K562 (cell line): ENCODE data around the gene TPSG1. TPM values are rescaled to one million over a fixed set of nuclear protein-coding genes. Genes with fewer than 3 reads are reported as not detected.
A peak's percentile ranks its signal among the peaks of the same experiment; 100 is the strongest.
"Not testable (repeated sequence)": the region's sequence is repeated elsewhere in the genome, so short reads cannot be mapped to it uniquely, and the experiment has no call there.

Source experiments
- ATAC-seq: fragments of 200-7000 bp; cut with Tn5 transposase; 3 replicates; pipeline ENCODE4 v1.9.1; 2020; ENCODE audit warnings: moderate library complexity
- BruUV-seq: library from RNA; stranded (reverse); fragments of 400-500 nt; replicated peaks from 2 replicates; lab custom pipeline; 2021; lab: Mats Ljungman, UMichigan
- CTCF ChIA-PET: fragments of 300-600 bp; formaldehyde crosslinking; extraction: SDS; loops from one replicate; lab custom pipeline; 2021; ENCODE audit warnings: low intra/inter-chr PET ratio; lab: Yijun Ruan, JAX
- POLR2A ChIA-PET: fragments of 300-600, 350-650 bp; sonication (Branson Sonifier 250); formaldehyde crosslinking; extraction: SDS; loops from one replicate; lab custom pipeline; 2021; ENCODE audit warnings: antibody characterized with exemption, inconsistent platforms; lab: Yijun Ruan, JAX
- DNase-seq, 4 experiments: peaks; one replicate each; pipeline versions ENCODE4 v3.0.0 to v3.0.0-alpha.2; 2011 to 2018; ENCODE audit warnings: low spot score in 3 of 4, mixed read lengths in 3 of 4; ENCODE audit errors: extremely low read depth in 1 of 4
- FAIRE-seq: peaks from 2 replicates; lab custom pipeline; 2011; peaks lifted over from hg19 to GRCh38; lab: Jason Lieb, UNC
- H2AFZ ChIP-seq: 2 replicates; pipeline ENCODE4 v1.6.0; 2011; ENCODE audit warnings: low read depth, low read length, control low read depth, inconsistent platforms
- H3K27ac ChIP-seq: fragments of 200-600 bp; 3 replicates; pipeline ENCODE4 v1.8.0; 2011; ENCODE audit warnings: low read depth, mild to moderate bottlenecking, control low read depth, inconsistent platforms, low read length, moderate library complexity, mixed read lengths; ENCODE audit errors: extremely low read depth
- H3K27me3 ChIP-seq, 2 experiments: fragments of 300-600 bp in 1 of 2; 2 replicates in 1 of 2; 3 replicates in 1 of 2; pipeline versions ENCODE4 v1.6.0 to v1.8.0; 2011; ENCODE audit warnings: inconsistent platforms in 2 of 2, low read length in 2 of 2, mild to moderate bottlenecking in 1 of 2, mixed read lengths in 1 of 2, moderate library complexity in 1 of 2; ENCODE audit not compliant: control insufficient read depth in 2 of 2, insufficient read depth in 2 of 2
- H3K36me3 ChIP-seq: fragments of 300-600 bp; 3 replicates; pipeline ENCODE4 v1.8.0; 2011; ENCODE audit warnings: mild to moderate bottlenecking, low read length, inconsistent platforms; ENCODE audit not compliant: control insufficient read depth, insufficient read depth
- H3K4me1 ChIP-seq, 2 experiments: fragments of 200-600 bp in 1 of 2; replicated peaks in 1 of 2; 2 replicates in 1 of 2; 3 replicates in 1 of 2; pipeline versions ENCODE4 v1.5.1 to v1.8.0; 2011; ENCODE audit warnings: inconsistent platforms in 2 of 2, low read length in 2 of 2, mild to moderate bottlenecking in 1 of 2, mixed read lengths in 1 of 2, moderate library complexity in 1 of 2; ENCODE audit not compliant: control insufficient read depth in 2 of 2, insufficient read depth in 2 of 2
- H3K4me2 ChIP-seq: 2 replicates; pipeline ENCODE4 v1.6.1; 2011; ENCODE audit warnings: low read length, control low read depth, inconsistent platforms, mixed read lengths; ENCODE audit not compliant: insufficient read depth
- H3K4me3 ChIP-seq: fragments of 200-600 bp; sonication (generic), shearing (Covaris generic); 2 replicates; pipeline ENCODE4 v1.5.1; 2016; ENCODE audit warnings: control low read depth, inconsistent platforms
- H3K79me2 ChIP-seq: fragments of 200-600 bp; 3 replicates; pipeline ENCODE4 v1.8.0; 2011; ENCODE audit warnings: low read length, inconsistent platforms; ENCODE audit not compliant: control insufficient read depth, insufficient read depth
- H3K9ac ChIP-seq, 2 experiments: 2 replicates each; pipeline versions ENCODE4 v1.6.0 to v1.6.1; 2011; ENCODE audit warnings: low read depth in 2 of 2, low read length in 2 of 2, control low read depth in 1 of 2, inconsistent platforms in 1 of 2, mild to moderate bottlenecking in 1 of 2, mixed read lengths in 1 of 2; ENCODE audit not compliant: insufficient read depth in 1 of 2
- H3K9me1 ChIP-seq: one replicate; pipeline ENCODE4 v1.6.0; 2011; ENCODE audit warnings: inconsistent platforms, mild to moderate bottlenecking, low read length, moderate library complexity; ENCODE audit not compliant: control insufficient read depth, insufficient read depth
- H3K9me3 ChIP-seq: replicated peaks from 2 replicates; pipeline ENCODE4 v1.5.1; 2011; ENCODE audit warnings: low read depth, low read length, inconsistent platforms; ENCODE audit not compliant: control insufficient read depth, insufficient read depth
- H4K20me1 ChIP-seq: replicated peaks from 2 replicates; pipeline ENCODE4 v1.6.1; 2011; ENCODE audit warnings: low read length, inconsistent platforms, mixed read lengths; ENCODE audit not compliant: control insufficient read depth, insufficient read depth
- KDM1A ChIP-seq, 2 experiments: fragments of 450-650 bp; IDR thresholded peaks; 2 replicates each; pipeline ENCODE4 v1.6.1; 2016; ENCODE audit warnings: mild to moderate bottlenecking in 2 of 2
- NR2C2 ChIP-seq, 2 experiments: fragments of 200-800 bp in 1 of 2; sonication (Bioruptor generic) in 1 of 2; sonication (generic) in 1 of 2; formaldehyde crosslinking in 1 of 2; IDR thresholded peaks; 2 replicates each; pipeline versions ENCODE4 v1.6.1 to v1.8.0; 2016 to 2022; ENCODE audit warnings: mild to moderate bottlenecking in 1 of 2, missing compliant biosample characterization in 1 of 2, missing genetic modification characterization in 1 of 2, missing genetic modification reagents in 1 of 2
- WGBS: fragments of 100-300 bp; shearing (Covaris generic); methylation state at CpG from one replicate; pipeline ENCODE4 v1.1.6; 2016; ENCODE audit warnings: low coverage, mixed read lengths; ENCODE audit not compliant: insufficient coverage; ENCODE audit errors: missing lambda C conversion rate; 5-methylcytosine and 5-hydroxymethylcytosine counted together
- in situ Hi-C: fragments of 300-500 bp; cut with MboI; formaldehyde crosslinking; loops from 4 replicates; pipeline ENCODE4 v1.15.0; 2018; ENCODE audit warnings: inconsistent platforms, mixed read lengths
- intact Hi-C: fragments of 100-400 bp; cut with micrococcal nuclease; formaldehyde crosslinking; loops from 2 replicates; pipeline ENCODE4 v1.14.2; 2022
- polyA plus RNA-seq, 8 experiments: library from polyadenylated mRNA; depleted of rRNA in 4 of 8; stranded (reverse) in 5 of 8; unstranded in 3 of 8; fragments of >200 nt; fragmentation: Nextera tagmentation in 2 of 8; fragmentation: Illumina TruSeq in 1 of 8; extraction: Ambion mirVana in 2 of 8; extraction: Trizol in 1 of 8; gene quantifications; 2 replicates each; pipeline versions ENCODE4 v1.2.1 to v1.2.3, GENCODE V29; 2011 to 2014; ENCODE audit warnings: inconsistent platforms in 1 of 8, missing spikeins in 1 of 8
- total RNA-seq, 7 experiments: library from RNA; depleted of rRNA in 6 of 7; stranded (reverse); fragments of >200 nt in 6 of 7; fragmentation: Illumina TruSeq in 2 of 7; extraction: Trizol in 2 of 7; gene quantifications; 2 replicates each; pipeline versions ENCODE4 v1.2.1 to v1.2.3, GENCODE V29; 2011 to 2021; ENCODE audit warnings: low replicate concordance in 1 of 7
- TF ChIP-seq, protein P1 (sequence below): sonication (generic); formaldehyde crosslinking; IDR thresholded peaks from 2 replicates; pipeline ENCODE4 v1.9.0; 2022; ENCODE audit warnings: mild to moderate bottlenecking, missing genetic modification reagents
- TF ChIP-seq, protein P2 (sequence below): sonication (generic); formaldehyde crosslinking; IDR thresholded peaks from 2 replicates; pipeline ENCODE4 v1.8.0; 2023; ENCODE audit warnings: mild to moderate bottlenecking, missing genetic modification reagents

Gene TPSG1
- total and polyA plus RNA-seq, 9 of the 15 experiments (the other 6 are each of a cell fraction or from before 2014, with no cell fraction given): not detected

DNA sequence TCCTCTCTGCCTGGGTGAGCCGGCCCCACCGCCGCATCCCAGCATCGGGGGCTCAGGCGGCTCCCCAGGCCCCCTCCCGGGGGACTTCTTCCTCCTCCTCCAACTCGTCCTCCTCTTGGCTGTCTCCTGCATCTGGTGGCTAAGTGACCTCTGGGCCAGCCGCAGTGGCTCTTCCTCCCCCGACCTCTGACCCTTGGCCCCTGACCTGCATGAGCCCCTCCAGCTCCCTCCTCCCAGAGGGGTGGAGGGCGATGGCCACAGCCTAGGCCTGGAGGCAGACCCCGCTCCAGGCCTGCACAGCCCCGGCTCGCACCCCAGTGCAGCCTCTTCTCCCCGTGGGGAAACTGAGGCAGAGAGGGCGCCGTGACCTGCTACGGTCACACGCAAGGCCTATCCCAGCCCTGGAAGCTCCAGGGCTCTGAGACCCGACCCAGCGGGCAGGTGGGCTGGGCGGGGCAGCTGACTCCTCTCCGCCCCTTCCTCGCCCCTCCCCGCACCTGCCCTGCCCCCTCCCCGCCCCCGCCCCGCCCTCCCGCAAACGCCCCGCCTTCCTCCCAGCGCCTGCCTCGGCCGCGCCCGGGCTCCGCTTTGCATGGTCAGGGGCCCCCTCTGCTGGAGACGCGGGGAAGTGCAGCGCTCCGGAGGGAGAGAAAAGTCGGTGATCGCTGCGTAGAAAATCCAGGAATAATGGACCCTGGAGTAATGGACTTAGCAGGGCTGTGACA lies 24.1 kb upstream of the TPSG1 start:
- POLR2A ChIA-PET; BruUV-seq; H3K4me2 ChIP-seq; in situ Hi-C loops; H3K9ac ChIP-seq; CTCF ChIA-PET; H3K9me1 ChIP-seq; H3K9me3 ChIP-seq; H3K79me2 ChIP-seq; intact Hi-C loops; DNase-seq; H2AFZ ChIP-seq; H3K4me3 ChIP-seq; H4K20me1 ChIP-seq; H3K36me3 ChIP-seq; H3K27ac ChIP-seq; TF ChIP-seq NR2C2 (CRISPR knock-in tag; IDR thresholded peaks at IDR 0.05): not testable (repeated sequence)
- no CpG with 5 or more reads among the region's 43 CpGs for WGBS
- ATAC-seq (peak; percentile 88), FAIRE-seq (peak; percentile 91)
- TF ChIP-seq NR2C2 (tag; IDR thresholded peaks at IDR 0.05): 0 out of 2 replicates have a peak, but pooled peaks have one; percentile 13
- Histone ChIP-seq H3K27me3 (peaks cover 7 to 29% of the 10 kb centered on the region in 2 experiments; a peak in 3 of 5 replicates), H3K4me1 (peaks cover 0 to 14% of the 10 kb centered on the region in 2 experiments; a peak in 2 of 5 replicates)

DNA sequence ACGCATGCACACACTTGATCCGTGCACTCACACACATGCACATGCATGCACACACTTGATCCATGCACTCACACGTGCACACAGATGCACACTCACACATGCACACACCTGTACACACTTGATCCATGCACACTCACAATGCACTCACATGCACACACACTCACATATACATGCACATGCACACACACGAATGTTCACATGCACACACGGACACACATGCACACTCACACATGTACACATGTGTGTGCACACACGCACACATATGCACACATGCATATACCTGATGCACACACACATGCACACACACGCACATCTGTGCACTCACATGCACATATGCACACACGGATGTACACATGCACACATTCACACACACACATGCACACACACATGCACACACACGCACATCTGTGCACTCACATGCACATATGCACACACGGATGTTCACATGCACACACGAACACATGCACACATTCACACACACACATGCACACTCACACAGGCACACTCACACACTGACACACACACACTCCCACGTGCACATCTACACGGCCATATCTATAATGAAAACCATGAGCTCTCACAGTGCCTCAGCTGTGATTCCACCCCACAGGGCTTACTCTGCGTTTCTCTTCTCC lies 23.0 kb upstream of the TPSG1 start:
- H3K4me3 ChIP-seq, ATAC-seq, H2AFZ ChIP-seq, H3K9me3 ChIP-seq, H4K20me1 ChIP-seq, H3K4me2 ChIP-seq, H3K9ac ChIP-seq, POLR2A ChIA-PET, in situ Hi-C loops, FAIRE-seq, H3K36me3 ChIP-seq, H3K27ac ChIP-seq, DNase-seq, BruUV-seq, H3K9me1 ChIP-seq, H3K79me2 ChIP-seq, intact Hi-C loops, CTCF ChIA-PET: not testable (repeated sequence)
- H3K4me1 ChIP-seq: peaks cover 0 to 19% of the 10 kb centered on the region in 2 experiments; a peak in 2 of 5 replicates
- WGBS: 9% methylated on average over 11 of the region's 14 CpGs
- H3K27me3 ChIP-seq: peaks cover 7 to 29% of the 10 kb centered on the region in 2 experiments; a peak in 3 of 5 replicates
- TF ChIP-seq, protein P1, sequence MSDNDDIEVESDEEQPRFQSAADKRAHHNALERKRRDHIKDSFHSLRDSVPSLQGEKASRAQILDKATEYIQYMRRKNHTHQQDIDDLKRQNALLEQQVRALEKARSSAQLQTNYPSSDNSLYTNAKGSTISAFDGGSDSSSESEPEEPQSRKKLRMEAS (CRISPR knock-in tag): peak; percentile 60; the same call in 1 of the 2 replicates
- peak in 1 of 2 experiments; percentile 86; a peak in 1 of 4 replicates for TF ChIP-seq KDM1A (IDR thresholded peaks at IDR 0.05)
- TF ChIP-seq, protein P2, sequence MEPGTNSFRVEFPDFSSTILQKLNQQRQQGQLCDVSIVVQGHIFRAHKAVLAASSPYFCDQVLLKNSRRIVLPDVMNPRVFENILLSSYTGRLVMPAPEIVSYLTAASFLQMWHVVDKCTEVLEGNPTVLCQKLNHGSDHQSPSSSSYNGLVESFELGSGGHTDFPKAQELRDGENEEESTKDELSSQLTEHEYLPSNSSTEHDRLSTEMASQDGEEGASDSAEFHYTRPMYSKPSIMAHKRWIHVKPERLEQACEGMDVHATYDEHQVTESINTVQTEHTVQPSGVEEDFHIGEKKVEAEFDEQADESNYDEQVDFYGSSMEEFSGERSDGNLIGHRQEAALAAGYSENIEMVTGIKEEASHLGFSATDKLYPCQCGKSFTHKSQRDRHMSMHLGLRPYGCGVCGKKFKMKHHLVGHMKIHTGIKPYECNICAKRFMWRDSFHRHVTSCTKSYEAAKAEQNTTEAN (CRISPR knock-in tag): peak; percentile 96
- TF ChIP-seq, all 486 proteins: peak for 3; not testable (repeated sequence) for 483
